Adrenal gland (tissue), 5 donors: ENCODE results near the gene HIBADH.

Source experiments
- CTCF ChIP-seq, 6 experiments: fragments of 450-650 bp in 4 of 6; fragments of 200-600 bp in 2 of 6; sonication (generic) in 1 of 6; IDR thresholded peaks; 1 replicate in 5 of 6; 2 replicates in 1 of 6; pipeline versions ENCODE4 v1.5.1 to v1.8.0; 2016 to 2021; ENCODE audit warnings: antibody characterized with exemption in 6 of 6, mild to moderate bottlenecking in 2 of 6, moderate library complexity in 1 of 6
- POLR2A ChIP-seq, 2 donors: fragments of 450-650 bp; IDR thresholded peaks; one replicate each; pipeline ENCODE4 v1.6.1; 2017; ENCODE audit warnings: antibody characterized with exemption in 2 of 2, mild to moderate bottlenecking in 2 of 2, moderate library complexity in 1 of 2
- donor health status: DM: no; HTN: no; CAD: no.

GRCh38 chr7:27581119-27581518 is 81.6 kb downstream of the HIBADH start:
- TF ChIP-seq CTCF (IDR thresholded peaks at IDR 0.05) (no peak), POLR2A (IDR thresholded peaks at IDR 0.05) (no peak)
